ENCODE measurements around the gene FRAT1.

The FRAT1 gene

DNA sequence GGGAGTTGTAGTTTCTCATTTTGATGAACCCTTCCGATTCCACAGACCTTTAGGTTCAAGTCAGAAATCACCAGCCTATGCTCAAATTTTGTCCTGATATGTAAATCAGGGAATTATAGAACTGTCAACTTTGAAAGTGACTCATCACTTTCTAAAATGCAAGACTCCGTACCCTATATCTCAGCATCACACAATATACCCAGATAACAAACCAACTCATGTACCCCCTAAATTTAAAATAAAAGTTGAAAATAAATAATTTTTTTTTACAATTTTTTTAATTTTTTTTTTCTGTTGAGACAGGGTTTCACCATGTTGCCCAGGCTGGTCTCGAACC, 26.2 kb upstream of the FRAT1 start:
- H3K4me1 Mint-ChIP-seq, result peaks cover 17% of the 10 kb centered on the region
- ATAC-seq (ENCODE audit: low read depth) (no peak), DNase-seq (ENCODE audit: low spot score in 2 of 2) (no peak)
- H3K9me3 Mint-ChIP-seq, result no peaks in the 10 kb centered on the region
- no peaks in the 10 kb centered on the region for H3K27me3 Mint-ChIP-seq
- peak overlapping the region; percentile 96 for H3K4me3 Mint-ChIP-seq
- H3K36me3 Mint-ChIP-seq, result peaks cover 2% of the 10 kb centered on the region
- peak overlapping the region; percentile 70 for H3K27ac Mint-ChIP-seq

DNA sequence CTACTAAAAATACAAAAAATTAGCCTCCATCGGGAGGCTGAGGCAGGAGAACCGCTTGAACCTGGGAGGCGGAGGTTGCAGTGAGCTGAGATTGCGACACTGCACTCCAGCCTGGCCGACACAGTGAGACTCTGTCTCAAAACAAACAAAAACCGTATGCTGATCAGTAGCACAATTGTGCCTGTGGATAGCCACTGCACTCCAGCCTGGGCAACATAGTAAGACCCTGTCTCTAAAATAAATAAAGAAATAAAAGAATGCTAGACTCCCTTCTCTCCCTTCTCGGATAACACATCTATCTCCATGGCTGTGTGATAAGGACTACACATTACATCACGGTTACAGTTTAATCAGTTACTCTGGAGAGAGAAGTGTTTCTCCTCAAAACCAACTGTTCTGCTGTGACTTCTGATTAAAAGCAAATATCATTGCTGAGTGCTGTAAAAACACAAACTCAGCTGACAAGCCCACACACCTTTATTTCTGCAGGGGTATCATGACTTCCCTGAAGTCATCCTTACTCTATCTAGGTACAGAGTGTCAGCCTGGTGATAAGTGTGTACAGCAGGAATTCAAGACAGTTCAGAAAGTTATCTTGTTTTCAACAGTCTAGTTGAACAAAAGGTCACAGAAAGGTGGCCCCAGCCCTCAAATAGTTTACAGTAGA, 21.4 kb upstream of the FRAT1 start:
- ATAC-seq (ENCODE audit: low read depth), result no peak
- Mint-ChIP-seq H3K9me3 (no peaks in the 10 kb centered on the region), H3K4me3 (no peak overlapping the region), H3K4me1 (peaks cover 2% of the 10 kb centered on the region), H3K27me3 (peaks cover 1% of the 10 kb centered on the region), H3K27ac (no peak overlapping the region), H3K36me3 (no peaks in the 10 kb centered on the region)
- DNase-seq (ENCODE audit: low spot score in 2 of 2), result no peak

DNA sequence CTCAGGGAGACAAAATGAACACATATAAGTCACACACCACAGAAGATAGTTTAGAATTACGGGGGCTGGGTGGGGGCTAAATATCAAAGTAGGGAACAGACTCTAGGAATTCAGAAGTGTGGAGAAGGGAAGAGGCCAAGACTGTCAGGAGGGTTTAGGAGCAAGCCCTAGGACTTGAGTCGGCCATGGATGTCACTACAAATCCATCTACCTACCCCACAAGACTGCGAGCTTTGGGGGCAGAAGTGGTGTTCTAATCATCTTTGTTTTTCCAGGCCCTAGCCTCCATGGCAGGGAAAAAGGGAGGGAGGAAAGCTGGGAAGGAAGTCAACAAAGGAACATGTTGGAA, 20.9 kb upstream of the FRAT1 start:
- H3K27ac Mint-ChIP-seq, result no peak overlapping the region
- no peaks in the 10 kb centered on the region for H3K36me3 Mint-ChIP-seq
- H3K4me1 Mint-ChIP-seq, result no peaks in the 10 kb centered on the region
- H3K9me3 Mint-ChIP-seq, result no peaks in the 10 kb centered on the region
- ATAC-seq (ENCODE audit: low read depth), result no peak
- DNase-seq (ENCODE audit: low spot score in 2 of 2), result no peak
- H3K27me3 Mint-ChIP-seq, result peaks cover 1% of the 10 kb centered on the region
- H3K4me3 Mint-ChIP-seq, result no peak overlapping the region

- Mint-ChIP-seq H3K4me1 (no peaks in the 10 kb centered on the region), H3K4me3 (no peak overlapping the region), H3K36me3 (no peaks in the 10 kb centered on the region), H3K27me3 (peaks cover 1% of the 10 kb centered on the region), H3K27ac (no peak overlapping the region), H3K9me3 (no peaks in the 10 kb centered on the region)
- ATAC-seq (ENCODE audit: low read depth) (no peak), DNase-seq (ENCODE audit: low spot score in 2 of 2) (no peak)
These were observed 18.1 kb upstream of the FRAT1 start for GRCh38 chr10:97300980-97301379.

- ATAC-seq (ENCODE audit: low read depth), result no peak
- no peaks in the 10 kb centered on the region for H3K4me1 Mint-ChIP-seq
- peaks cover 1% of the 10 kb centered on the region for H3K27me3 Mint-ChIP-seq
- no peak overlapping the region for H3K4me3 Mint-ChIP-seq
- DNase-seq (ENCODE audit: low spot score in 2 of 2), result no peak
- no peaks in the 10 kb centered on the region for H3K36me3 Mint-ChIP-seq
- no peaks in the 10 kb centered on the region for H3K9me3 Mint-ChIP-seq
- H3K27ac Mint-ChIP-seq, result no peak overlapping the region
These were observed 16.8 kb upstream of the FRAT1 start for GRCh38 chr10:97302088-97302791.

- Mint-ChIP-seq H3K4me1 (no peaks in the 10 kb centered on the region), H3K27ac (no peak overlapping the region), H3K36me3 (no peaks in the 10 kb centered on the region), H3K4me3 (no peak overlapping the region), H3K27me3 (no peaks in the 10 kb centered on the region), H3K9me3 (no peaks in the 10 kb centered on the region)
- DNase-seq (ENCODE audit: low spot score in 2 of 2), result no peak
- ATAC-seq (ENCODE audit: low read depth), result no peak
These were observed 11.6 kb upstream of the FRAT1 start for GRCh38 chr10:97307441-97307840.

GRCh38 chr10:97307866-97308780, 10.9 kb upstream of the FRAT1 start:
- Mint-ChIP-seq H3K4me1 (no peaks in the 10 kb centered on the region), H3K9me3 (no peaks in the 10 kb centered on the region), H3K36me3 (no peaks in the 10 kb centered on the region), H3K27me3 (no peaks in the 10 kb centered on the region), H3K4me3 (no peak overlapping the region), H3K27ac (no peak overlapping the region)
- ATAC-seq (ENCODE audit: low read depth) (no peak), DNase-seq (ENCODE audit: low spot score in 2 of 2) (no peak)

GRCh38 chr10:97311111-97311626, 7.9 kb upstream of the FRAT1 start:
- Mint-ChIP-seq H3K27ac (no peak overlapping the region), H3K4me1 (no peaks in the 10 kb centered on the region), H3K27me3 (no peaks in the 10 kb centered on the region), H3K4me3 (no peak overlapping the region), H3K36me3 (no peaks in the 10 kb centered on the region), H3K9me3 (no peaks in the 10 kb centered on the region)
- no peak for ATAC-seq (ENCODE audit: low read depth)
- no peak for DNase-seq (ENCODE audit: low spot score in 2 of 2)

- no peaks in the 10 kb centered on the region for H3K9me3 Mint-ChIP-seq
- no peak overlapping the region for H3K4me3 Mint-ChIP-seq
- no peak overlapping the region for H3K27ac Mint-ChIP-seq
- H3K27me3 Mint-ChIP-seq, result no peaks in the 10 kb centered on the region
- ATAC-seq (ENCODE audit: low read depth) (no peak), DNase-seq (ENCODE audit: low spot score in 2 of 2) (no peak)
- no peaks in the 10 kb centered on the region for H3K4me1 Mint-ChIP-seq
- no peaks in the 10 kb centered on the region for H3K36me3 Mint-ChIP-seq
These were observed 6.2 kb upstream of the FRAT1 start for GRCh38 chr10:97312897-97313296.

DNA sequence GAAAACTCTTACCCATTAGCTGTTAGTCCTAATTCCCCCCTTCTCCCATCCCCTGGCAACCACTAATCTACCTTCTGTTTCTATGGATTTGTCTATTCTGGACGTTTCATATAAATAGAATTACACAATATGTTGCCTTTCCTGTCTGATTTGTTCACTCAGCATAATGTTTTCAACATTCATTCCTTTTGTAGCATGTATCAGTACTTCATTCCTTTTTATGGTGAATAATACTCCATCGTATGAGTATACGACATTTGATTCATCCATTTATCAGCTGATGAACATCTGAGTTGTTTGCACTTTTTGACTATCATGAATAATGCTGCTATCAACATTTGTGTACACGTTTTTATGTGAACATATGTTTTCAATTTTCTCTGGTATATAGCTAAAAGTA, 4.4 kb upstream of the FRAT1 start:
- H3K9me3 Mint-ChIP-seq, result no peaks in the 10 kb centered on the region
- H3K4me1 Mint-ChIP-seq, result peaks cover 3% of the 10 kb centered on the region
- no peaks in the 10 kb centered on the region for H3K27me3 Mint-ChIP-seq

DNA sequence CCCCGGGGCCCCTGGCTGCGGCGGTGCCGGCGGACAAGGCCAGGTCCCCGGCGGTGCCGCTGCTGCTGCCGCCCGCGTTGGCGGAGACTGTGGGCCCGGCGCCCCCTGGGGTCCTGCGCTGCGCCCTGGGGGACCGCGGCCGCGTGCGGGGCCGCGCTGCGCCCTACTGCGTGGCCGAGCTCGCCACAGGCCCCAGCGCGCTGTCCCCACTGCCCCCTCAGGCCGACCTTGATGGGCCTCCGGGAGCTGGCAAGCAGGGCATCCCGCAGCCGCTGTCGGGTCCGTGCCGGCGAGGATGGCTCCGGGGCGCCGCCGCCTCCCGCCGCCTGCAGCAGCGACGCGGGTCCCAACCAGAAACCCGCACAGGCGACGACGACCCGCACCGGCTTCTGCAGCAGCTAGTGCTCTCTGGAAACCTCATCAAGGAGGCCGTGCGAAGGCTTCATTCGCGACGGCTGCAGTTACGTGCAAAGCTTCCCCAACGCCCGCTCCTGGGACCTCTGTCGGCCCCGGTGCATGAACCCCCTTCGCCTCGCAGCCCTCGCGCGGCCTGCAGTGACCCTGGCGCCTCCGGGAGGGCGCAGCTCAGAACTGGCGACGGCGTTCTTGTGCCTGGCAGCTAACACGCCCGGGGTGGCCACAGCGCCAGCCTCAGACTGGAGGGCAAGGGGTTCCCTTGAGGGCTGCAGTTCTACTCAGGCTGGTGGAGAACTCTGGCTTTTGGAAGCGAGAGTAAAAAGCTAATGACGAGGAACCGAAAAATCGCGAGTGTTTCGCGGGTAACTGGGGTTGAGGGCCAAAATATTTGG, 804 bp downstream of the FRAT1 start:
- H3K36me3 Mint-ChIP-seq, result no peaks in the 10 kb centered on the region
- H3K9me3 Mint-ChIP-seq, result no peaks in the 10 kb centered on the region
- peak; percentile 57 for ATAC-seq (ENCODE audit: low read depth)
- H3K27ac Mint-ChIP-seq, result peak overlapping the region; percentile 89
- peaks cover 12% of the 10 kb centered on the region for H3K4me1 Mint-ChIP-seq
- peak; percentile 64 to 76 for DNase-seq (ENCODE audit: low spot score in 2 of 2)
- no peaks in the 10 kb centered on the region for H3K27me3 Mint-ChIP-seq
- peak overlapping the region; percentile 92 for H3K4me3 Mint-ChIP-seq

More for the DNA sequence above, 4.4 kb upstream of the FRAT1 start:
- DNase-seq (ENCODE audit: low spot score in 2 of 2) (no peak), ATAC-seq (ENCODE audit: low read depth) (no peak)
- Mint-ChIP-seq H3K4me3 (no peak overlapping the region), H3K36me3 (no peaks in the 10 kb centered on the region), H3K27ac (no peak overlapping the region)

DNA sequence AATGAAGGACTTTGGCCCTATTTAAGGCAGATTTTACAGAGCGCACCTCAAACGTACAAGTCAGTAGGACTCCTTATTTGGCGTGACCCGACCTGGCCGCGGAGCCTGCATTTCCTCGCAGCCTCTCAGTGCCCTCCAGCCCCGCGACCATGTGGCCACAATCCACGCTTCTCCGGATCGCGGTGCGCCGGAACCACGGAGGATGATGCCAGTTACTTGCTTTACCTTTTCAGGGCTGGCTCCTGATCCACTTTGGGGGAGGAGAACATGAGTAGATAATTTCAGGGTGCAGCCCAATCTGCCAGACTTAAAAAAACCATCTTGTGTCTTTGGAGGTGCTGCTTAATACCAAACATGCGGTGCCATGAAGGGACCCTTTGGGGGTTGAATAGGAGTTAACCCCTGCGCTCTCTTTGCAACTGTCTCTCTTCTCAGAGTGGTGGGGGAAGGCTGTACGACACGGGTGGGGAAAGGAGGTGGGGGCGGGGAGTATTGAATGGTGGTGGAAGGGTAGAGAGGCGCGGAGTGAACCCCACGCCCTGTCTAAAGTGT, 1.5 kb downstream of the FRAT1 start:
- no peaks in the 10 kb centered on the region for H3K36me3 Mint-ChIP-seq
- H3K4me3 Mint-ChIP-seq, result peak overlapping the region; percentile 92
- peak overlapping the region; percentile 89 for H3K27ac Mint-ChIP-seq
- ATAC-seq (ENCODE audit: low read depth), result no peak
- DNase-seq (ENCODE audit: low spot score in 2 of 2), result no peak
- no peaks in the 10 kb centered on the region for H3K27me3 Mint-ChIP-seq
- no peaks in the 10 kb centered on the region for H3K9me3 Mint-ChIP-seq
- H3K4me1 Mint-ChIP-seq, result peaks cover 12% of the 10 kb centered on the region

GRCh38 chr10:97321032-97321803, 2.1 kb downstream of the FRAT1 start:
- no peaks in the 10 kb centered on the region for H3K27me3 Mint-ChIP-seq
- ATAC-seq (ENCODE audit: low read depth), result no peak
- peaks cover 12% of the 10 kb centered on the region for H3K4me1 Mint-ChIP-seq
- no peaks in the 10 kb centered on the region for H3K9me3 Mint-ChIP-seq
- peak in 1 of 2 donors; percentile 16 for DNase-seq (ENCODE audit: low spot score in 2 of 2)
- no peaks in the 10 kb centered on the region for H3K36me3 Mint-ChIP-seq
- peak overlapping the region; percentile 92 for H3K4me3 Mint-ChIP-seq
- H3K27ac Mint-ChIP-seq, result peak overlapping the region; percentile 89
